Activated T-cell treated with anti-CD3 and anti-CD28 coated beads, Interleukin-2, amount 50 U/mL, for 4 hours (primary cell): ENCODE data around the gene KRT34. TPM values are rescaled to one million over a fixed set of nuclear protein-coding genes. Genes with fewer than 3 reads are reported as not detected.
"Not testable (repeated sequence)": the region's sequence is repeated elsewhere in the genome, so short reads cannot be mapped to it uniquely, and the experiment has no call there.

Experiments
- ATAC-seq, 2 donors: fragments of 200-7000 bp; cut with Tn5 transposase; one replicate each; pipeline ENCODE4 v1.10.0; 2021
- DNase-seq: peaks from one replicate; pipeline ENCODE4 v3.0.0-alpha.2; 2020
- H3K27me3 Mint-ChIP-seq: one replicate; pipeline ENCODE4 v1.8.0; 2021; ENCODE audit warnings: low read depth, mixed read lengths
- H3K36me3 Mint-ChIP-seq: one replicate; pipeline ENCODE4 v1.8.0; 2022; ENCODE audit warnings: mixed read lengths; ENCODE audit not compliant: insufficient read depth
- H3K4me1 Mint-ChIP-seq: one replicate; pipeline ENCODE4 v1.8.0; 2021; ENCODE audit warnings: low read depth, mixed read lengths
- H3K4me3 Mint-ChIP-seq: one replicate; pipeline ENCODE4 v1.8.0; 2021; ENCODE audit warnings: mild to moderate bottlenecking, moderate library complexity, mixed read lengths
- H3K9me3 Mint-ChIP-seq: one replicate; pipeline ENCODE4 v1.8.0; 2021; ENCODE audit warnings: mixed read lengths
- total RNA-seq, 3 donors: library from RNA; stranded (reverse); gene quantifications; one replicate each; pipeline ENCODE4 v1.2.1, GENCODE V29; 2021

KRT34 gene
- total RNA-seq, 3 donors from 2014 or later = not detected

- Mint-ChIP-seq H3K4me3 (no peak overlapping the region), H3K4me1 (peaks cover 12% of the 10 kb centered on the region), H3K36me3 (no peaks in the 10 kb centered on the region), H3K9me3 (no peaks in the 10 kb centered on the region), H3K27me3 (no peaks in the 10 kb centered on the region)
- no peak for DNase-seq
- no peak for ATAC-seq
These were observed 16.0 kb downstream of the KRT34 start for GRCh38 chr17:41366070-41366469.

GRCh38 chr17:41363881-41364280 lies 18.2 kb downstream of the KRT34 start:
- no peaks in the 10 kb centered on the region for H3K9me3 Mint-ChIP-seq
- peaks cover 6% of the 10 kb centered on the region for H3K4me1 Mint-ChIP-seq
- ATAC-seq (no peak), DNase-seq (no peak)
- H3K4me3 Mint-ChIP-seq = no peak overlapping the region
- H3K36me3 Mint-ChIP-seq = no peaks in the 10 kb centered on the region
- H3K27me3 Mint-ChIP-seq = no peaks in the 10 kb centered on the region

DNA sequence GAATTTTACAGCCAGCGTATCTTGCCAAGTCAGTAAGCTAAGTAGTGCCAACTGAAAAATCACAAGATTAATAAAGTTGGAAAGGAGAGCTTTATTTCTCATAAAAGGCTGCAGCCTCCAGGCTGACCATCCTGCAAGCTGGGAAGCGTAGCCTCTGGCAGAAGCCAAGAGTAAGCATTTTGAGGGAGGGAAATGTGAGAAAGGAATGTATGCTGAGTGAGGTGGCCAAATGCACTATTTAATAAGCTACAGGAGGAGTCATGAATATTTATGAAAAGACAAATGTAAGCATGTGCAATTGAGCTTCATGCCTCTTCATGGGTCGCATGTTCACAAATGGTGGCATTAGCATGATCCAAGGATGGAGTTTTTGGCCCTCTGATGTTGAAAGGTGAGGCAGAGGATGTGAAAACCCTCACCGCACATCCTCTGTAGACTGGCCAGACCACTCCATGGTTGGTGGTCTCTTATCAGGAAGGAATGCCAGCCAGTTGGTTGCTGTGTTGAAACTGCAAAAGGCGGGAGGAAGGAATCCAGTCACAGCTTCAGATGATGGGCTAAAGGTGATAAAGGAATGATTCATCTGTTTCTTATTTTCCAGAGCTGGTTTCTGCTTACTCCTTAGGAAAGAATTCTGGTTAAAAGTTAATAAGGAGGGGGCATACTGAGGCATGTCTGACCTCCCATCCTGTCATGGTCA lies 21.7 kb downstream of the KRT34 start:
- DNase-seq (no peak), ATAC-seq (no peak)
- Mint-ChIP-seq H3K36me3 (no peaks in the 10 kb centered on the region), H3K9me3 (peaks cover 10% of the 10 kb centered on the region), H3K27me3 (no peaks in the 10 kb centered on the region), H3K4me3 (no peak overlapping the region), H3K4me1 (peaks cover 6% of the 10 kb centered on the region)

- Mint-ChIP-seq H3K9me3 (peaks cover 10% of the 10 kb centered on the region), H3K4me3 (no peak overlapping the region), H3K27me3 (peaks cover 2% of the 10 kb centered on the region), H3K4me1 (peaks cover 12% of the 10 kb centered on the region), H3K36me3 (no peaks in the 10 kb centered on the region)
- no peak for ATAC-seq
- DNase-seq = no peak
These were observed 27.6 kb downstream of the KRT34 start for GRCh38 chr17:41354536-41354935.

GRCh38 chr17:41352597-41353366 lies 29.3 kb downstream of the KRT34 start:
- Mint-ChIP-seq H3K4me3 (no peak overlapping the region), H3K9me3 (peaks cover 10% of the 10 kb centered on the region), H3K36me3 (no peaks in the 10 kb centered on the region), H3K4me1 (peaks cover 12% of the 10 kb centered on the region), H3K27me3 (peaks cover 2% of the 10 kb centered on the region)
- ATAC-seq = no peak
- no peak for DNase-seq

GRCh38 chr17:41351177-41351576 lies 30.9 kb downstream of the KRT34 start:
- H3K4me1 Mint-ChIP-seq = peaks cover 12% of the 10 kb centered on the region
- no peaks in the 10 kb centered on the region for H3K36me3 Mint-ChIP-seq
- H3K27me3 Mint-ChIP-seq = peaks cover 2% of the 10 kb centered on the region
- no peak for DNase-seq
- no peak for ATAC-seq
- no peak overlapping the region for H3K4me3 Mint-ChIP-seq
- peaks cover 2% of the 10 kb centered on the region for H3K9me3 Mint-ChIP-seq

DNA sequence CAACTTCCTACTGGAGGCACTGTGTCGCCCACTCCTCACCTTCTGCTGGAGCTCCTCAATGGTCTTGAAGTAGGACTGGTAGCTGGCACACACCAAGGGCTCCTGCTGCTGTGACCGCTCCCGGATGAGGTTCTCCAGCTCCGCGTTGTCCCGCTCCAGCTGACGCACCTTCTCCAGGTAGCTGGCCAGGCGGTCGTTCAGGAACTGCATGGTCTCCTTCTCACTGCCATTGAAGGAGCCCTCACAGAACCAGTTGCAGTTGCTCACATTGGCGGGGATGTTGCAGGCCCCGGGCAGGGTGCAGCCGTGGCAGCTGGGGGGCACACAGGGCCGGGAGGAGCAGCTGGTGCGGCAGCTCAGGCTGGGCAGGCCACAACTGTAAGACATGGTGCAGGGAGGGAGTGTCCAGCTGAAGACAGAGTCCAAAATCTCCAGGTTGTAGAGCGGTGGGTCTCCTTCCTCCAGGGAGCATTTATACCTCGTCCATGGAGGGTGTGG lies 31.7 kb downstream of the KRT34 start, which contains the start of gene KRT33A:
KRT33A (minus strand) TSS at position 448 of the 498 bp plus-strand sequence; CDS start at position 387, 61 bp downstream.
- H3K4me3 Mint-ChIP-seq, H3K9me3 Mint-ChIP-seq, H3K36me3 Mint-ChIP-seq, DNase-seq, ATAC-seq, H3K27me3 Mint-ChIP-seq: not testable (repeated sequence)
- peaks cover 12% of the 10 kb centered on the region for H3K4me1 Mint-ChIP-seq

DNA sequence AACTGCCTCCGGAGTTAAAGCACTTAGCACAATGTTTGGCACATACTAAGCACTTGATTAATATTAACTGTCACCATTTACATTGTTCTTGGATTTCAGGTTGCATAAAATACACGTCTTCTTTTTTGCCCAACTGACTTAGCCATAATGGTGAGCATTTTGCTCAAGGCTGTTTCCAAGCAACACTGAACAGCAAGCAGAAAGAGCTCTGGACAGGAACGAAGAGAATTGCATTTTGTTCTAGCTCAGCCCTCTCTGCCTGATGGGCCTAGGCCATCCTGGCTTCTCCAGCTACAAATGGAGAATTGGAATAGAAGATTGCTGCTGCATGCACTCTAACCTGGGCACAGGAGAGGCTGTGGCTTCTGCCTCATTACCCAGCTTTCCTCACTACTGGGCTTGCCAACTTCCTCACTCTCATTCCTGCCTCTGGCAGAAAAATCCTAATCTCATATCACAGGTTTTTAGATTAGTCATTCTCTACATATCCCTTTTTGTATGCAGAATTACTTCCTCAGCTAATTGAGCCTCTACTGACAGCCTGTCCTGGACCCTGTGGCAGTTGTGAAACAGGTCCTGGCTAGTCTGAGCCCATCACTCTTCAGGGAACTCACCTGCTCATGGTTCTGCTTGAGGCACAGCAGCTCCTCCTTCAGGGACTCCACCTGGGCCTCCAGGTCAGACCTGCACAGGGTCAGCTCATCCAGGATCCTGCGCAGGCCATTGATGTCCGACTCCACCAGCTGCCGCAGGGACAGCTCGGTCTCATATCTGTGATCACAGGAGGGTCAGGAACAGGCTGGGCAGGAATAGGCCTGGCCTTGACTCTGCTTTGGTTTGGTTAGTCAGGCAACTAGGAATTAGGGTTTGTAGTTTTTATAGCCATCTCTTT lies 34.0 kb downstream of the KRT34 start:
- Mint-ChIP-seq H3K27me3 (no peaks in the 10 kb centered on the region), H3K9me3 (peaks cover 4% of the 10 kb centered on the region), H3K4me3 (no peak overlapping the region), H3K4me1 (peaks cover 16% of the 10 kb centered on the region), H3K36me3 (peaks cover 2% of the 10 kb centered on the region)
- ATAC-seq = no peak
- no peak for DNase-seq

GRCh38 chr17:41346421-41346820 lies 35.7 kb downstream of the KRT34 start:
- H3K36me3 Mint-ChIP-seq, ATAC-seq, H3K27me3 Mint-ChIP-seq, H3K4me3 Mint-ChIP-seq, DNase-seq: not testable (repeated sequence)
- peaks cover 23% of the 10 kb centered on the region for H3K4me1 Mint-ChIP-seq
- peaks cover 12% of the 10 kb centered on the region for H3K9me3 Mint-ChIP-seq

DNA sequence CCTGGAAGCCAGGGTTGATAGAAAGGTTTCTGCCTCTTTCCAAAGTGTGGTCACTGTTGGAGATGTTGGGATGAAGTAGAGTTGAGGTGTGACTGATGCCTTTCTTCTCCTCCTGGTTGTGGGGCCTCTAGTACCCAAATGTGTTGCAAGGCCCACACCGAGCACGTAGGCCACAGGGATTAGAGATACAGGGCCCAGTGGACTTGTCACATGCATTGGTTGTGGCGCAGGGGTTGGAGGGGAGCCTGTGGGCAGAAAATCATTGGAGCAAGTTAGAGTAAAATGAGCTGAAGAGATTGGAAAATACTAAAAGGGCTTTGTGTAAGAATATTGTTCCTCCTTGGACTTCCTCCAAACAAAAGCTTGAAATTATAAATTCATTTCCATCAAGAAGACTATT lies 36.1 kb downstream of the KRT34 start:
- no peak for ATAC-seq
- Mint-ChIP-seq H3K27me3 (no peaks in the 10 kb centered on the region), H3K36me3 (peaks cover 7% of the 10 kb centered on the region), H3K4me1 (peaks cover 24% of the 10 kb centered on the region), H3K9me3 (peaks cover 12% of the 10 kb centered on the region), H3K4me3 (no peak overlapping the region)
- DNase-seq = no peak

GRCh38 chr17:41343029-41343428 lies 39.1 kb downstream of the KRT34 start:
- ATAC-seq (no peak), DNase-seq (no peak)
- Mint-ChIP-seq H3K36me3 (peaks cover 7% of the 10 kb centered on the region), H3K4me3 (no peak overlapping the region), H3K9me3 (peaks cover 12% of the 10 kb centered on the region), H3K27me3 (no peaks in the 10 kb centered on the region), H3K4me1 (peaks cover 52% of the 10 kb centered on the region)

GRCh38 chr17:41340934-41341861 lies 40.9 kb downstream of the KRT34 start:
- H3K4me3 Mint-ChIP-seq = peak overlapping the region; percentile 1
- no peaks in the 10 kb centered on the region for H3K27me3 Mint-ChIP-seq
- peak; percentile 70 to 75 for ATAC-seq
- peaks cover 12% of the 10 kb centered on the region for H3K9me3 Mint-ChIP-seq
- H3K36me3 Mint-ChIP-seq = peaks cover 7% of the 10 kb centered on the region
- DNase-seq = no peak
- peaks cover 67% of the 10 kb centered on the region for H3K4me1 Mint-ChIP-seq

DNA sequence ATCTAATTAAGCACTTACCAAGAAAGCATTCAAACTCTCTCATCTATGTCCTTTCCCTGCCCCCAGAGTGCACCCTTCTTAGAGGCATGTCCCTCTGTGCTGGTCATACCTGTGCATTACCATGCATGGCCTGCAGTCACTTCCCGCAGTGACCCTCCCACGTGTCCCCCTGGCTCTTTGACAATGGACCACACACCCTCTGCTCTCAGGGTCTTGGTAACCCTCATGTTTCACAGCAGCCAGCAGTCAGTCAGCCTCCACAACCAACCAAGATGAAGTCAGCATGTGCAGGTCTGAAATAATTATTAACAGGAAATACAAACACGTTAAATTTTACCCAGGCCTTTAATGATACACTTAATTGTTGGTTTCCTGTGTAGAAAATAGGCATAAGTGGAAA lies 41.6 kb downstream of the KRT34 start:
- no peak for DNase-seq
- Mint-ChIP-seq H3K27me3 (no peaks in the 10 kb centered on the region), H3K4me3 (peak overlapping the region; percentile 17), H3K36me3 (peaks cover 7% of the 10 kb centered on the region), H3K4me1 (peaks cover 74% of the 10 kb centered on the region), H3K9me3 (peaks cover 12% of the 10 kb centered on the region)
- no peak for ATAC-seq
